Central memory CD4-positive, alpha-beta T cell (primary cell): Measurements from ENCODE around the gene CLEC4A.
"Not testable (repeated sequence)": the region's sequence is repeated elsewhere in the genome, so short reads cannot be mapped to it uniquely, and the experiment has no call there.

Source experiments
- DNase-seq: peaks from one replicate; pipeline ENCODE4 v3.0.0; 2022

The CLEC4A gene

GRCh38 chr12:8134398-8134930, 11.0 kb downstream of the CLEC4A start:
- not testable (repeated sequence) for DNase-seq

GRCh38 chr12:8141647-8142046, 18.2 kb downstream of the CLEC4A start:
- DNase-seq: not testable (repeated sequence)

GRCh38 chr12:8143261-8143660, 19.8 kb downstream of the CLEC4A start:
- DNase-seq: no peak

GRCh38 chr12:8145754-8146441, 22.5 kb downstream of the CLEC4A start:
- no peak for DNase-seq

- no peak for DNase-seq
Measured at GRCh38 chr12:8146442-8146771, 23.0 kb downstream of the CLEC4A start.

- DNase-seq: peak; percentile 9
Measured at GRCh38 chr12:8154526-8154925, 31.1 kb downstream of the CLEC4A start.

- no peak for DNase-seq
Measured at GRCh38 chr12:8156416-8156815, 33.0 kb downstream of the CLEC4A start.

- no peak for DNase-seq
Measured at GRCh38 chr12:8156845-8157244, 33.4 kb downstream of the CLEC4A start, which contains the start of gene ZNF705A. Gene ZNF705A, plus strand, starts transcription at chr12:8157015. Its CDS starts 15,611 bp downstream, at chr12:8172626.

- DNase-seq: no peak
Measured at GRCh38 chr12:8157484-8158198, 34.2 kb downstream of the CLEC4A start.

- DNase-seq: not testable (repeated sequence)
Measured at GRCh38 chr12:8172911-8173310, 49.5 kb downstream of the CLEC4A start.

GRCh38 chr12:8179989-8180585, 56.7 kb downstream of the CLEC4A start:
- DNase-seq: peak; percentile 83

GRCh38 chr12:8181271-8181670, 57.9 kb downstream of the CLEC4A start:
- not testable (repeated sequence) for DNase-seq

- DNase-seq: not testable (repeated sequence)
Measured at GRCh38 chr12:8182923-8183322, 59.5 kb downstream of the CLEC4A start.

GRCh38 chr12:8183346-8183745, 59.9 kb downstream of the CLEC4A start:
- not testable (repeated sequence) for DNase-seq

GRCh38 chr12:8184206-8184605, 60.8 kb downstream of the CLEC4A start:
- not testable (repeated sequence) for DNase-seq

GRCh38 chr12:8188088-8188487, 64.7 kb downstream of the CLEC4A start:
- not testable (repeated sequence) for DNase-seq
